ENCODE measurements around the gene SLC10A3. TPM values are rescaled to one million over a fixed set of nuclear protein-coding genes. Genes with fewer than 3 reads are reported as not detected.

SLC10A3 gene
- total and polyA plus RNA-seq, 3 donors from 2014 or later, result 22.4 to 26.5 (median 25.0) TPM

GRCh38 chrX:154483325-154483724 is 7.1 kb downstream of the SLC10A3 start:
- 71% methylated on average over 7 of the region's 7 CpGs; no CpG with 5 or more reads in 1 of the 2 donors for WGBS, 2 donors

DNA sequence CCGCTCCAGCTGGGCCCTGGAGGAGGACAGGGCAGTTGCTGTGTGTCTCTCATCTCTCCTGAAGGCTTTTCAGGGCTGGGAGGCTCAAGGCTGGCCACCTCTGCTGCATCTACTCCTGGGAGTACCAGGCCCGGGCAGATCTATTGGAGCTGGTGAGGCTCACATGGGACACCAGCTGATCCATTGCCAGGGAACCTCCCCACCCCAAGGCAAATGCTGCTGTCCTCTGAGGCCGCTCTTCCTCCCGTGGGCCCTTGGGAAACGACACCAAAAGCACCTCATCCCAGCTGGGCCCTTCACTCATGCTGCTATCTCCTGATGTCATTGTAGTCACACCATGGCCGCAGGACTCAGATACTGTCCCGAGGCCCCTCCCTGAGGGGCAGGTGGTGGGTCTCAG is 7.6 kb downstream of the SLC10A3 start:
- H3K36me3 ChIP-seq (ENCODE audit: low read depth, missing control alignments), result no peaks in the 10 kb centered on the region
- DNase-seq, result no peak
- no peaks in the 10 kb centered on the region for H3K9me3 ChIP-seq
- TF ChIP-seq POLR2A (IDR thresholded peaks at IDR 0.05), result no peak
- TF ChIP-seq, protein P1, sequence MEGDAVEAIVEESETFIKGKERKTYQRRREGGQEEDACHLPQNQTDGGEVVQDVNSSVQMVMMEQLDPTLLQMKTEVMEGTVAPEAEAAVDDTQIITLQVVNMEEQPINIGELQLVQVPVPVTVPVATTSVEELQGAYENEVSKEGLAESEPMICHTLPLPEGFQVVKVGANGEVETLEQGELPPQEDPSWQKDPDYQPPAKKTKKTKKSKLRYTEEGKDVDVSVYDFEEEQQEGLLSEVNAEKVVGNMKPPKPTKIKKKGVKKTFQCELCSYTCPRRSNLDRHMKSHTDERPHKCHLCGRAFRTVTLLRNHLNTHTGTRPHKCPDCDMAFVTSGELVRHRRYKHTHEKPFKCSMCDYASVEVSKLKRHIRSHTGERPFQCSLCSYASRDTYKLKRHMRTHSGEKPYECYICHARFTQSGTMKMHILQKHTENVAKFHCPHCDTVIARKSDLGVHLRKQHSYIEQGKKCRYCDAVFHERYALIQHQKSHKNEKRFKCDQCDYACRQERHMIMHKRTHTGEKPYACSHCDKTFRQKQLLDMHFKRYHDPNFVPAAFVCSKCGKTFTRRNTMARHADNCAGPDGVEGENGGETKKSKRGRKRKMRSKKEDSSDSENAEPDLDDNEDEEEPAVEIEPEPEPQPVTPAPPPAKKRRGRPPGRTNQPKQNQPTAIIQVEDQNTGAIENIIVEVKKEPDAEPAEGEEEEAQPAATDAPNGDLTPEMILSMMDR (IDR thresholded peaks at IDR 0.05), result no peak
- intact Hi-C loops (cut with DNase I; ENCODE audit: low total_unique reads), result no loop called here
- no peak overlapping the region for H3K27ac ChIP-seq
- no peaks in the 10 kb centered on the region for H3K4me1 ChIP-seq
- 70 to 96% methylated on average over 2 to 4 of the region's 7 CpGs for WGBS, 2 donors
- no peak overlapping the region for H3K4me3 ChIP-seq
- H3K27me3 ChIP-seq, result no peaks in the 10 kb centered on the region

More at GRCh38 chrX:154483325-154483724, 7.1 kb downstream of the SLC10A3 start:
- no peak for DNase-seq
- TF ChIP-seq, protein P1 (IDR thresholded peaks at IDR 0.05), result no peak
- no peak for TF ChIP-seq POLR2A (IDR thresholded peaks at IDR 0.05)
- Histone ChIP-seq H3K27ac (no peak overlapping the region), H3K36me3 (ENCODE audit: low read depth, missing control alignments) (no peaks in the 10 kb centered on the region), H3K9me3 (no peaks in the 10 kb centered on the region), H3K4me1 (no peaks in the 10 kb centered on the region), H3K4me3 (no peak overlapping the region), H3K27me3 (no peaks in the 10 kb centered on the region)
- intact Hi-C loops (cut with DNase I; ENCODE audit: low total_unique reads), result no loop called here

- Histone ChIP-seq H3K36me3 (ENCODE audit: low read depth, missing control alignments) (no peaks in the 10 kb centered on the region), H3K27ac (no peak overlapping the region), H3K9me3 (no peaks in the 10 kb centered on the region), H3K27me3 (no peaks in the 10 kb centered on the region), H3K4me3 (no peak overlapping the region), H3K4me1 (no peaks in the 10 kb centered on the region)
- 52 to 77% methylated on average over 9 to 13 of the region's 14 CpGs for WGBS, 2 donors
- TF ChIP-seq POLR2A (IDR thresholded peaks at IDR 0.05), result no peak
- intact Hi-C loops (cut with DNase I; ENCODE audit: low total_unique reads), result no loop called here
- DNase-seq, result no peak
These were observed 8.4 kb downstream of the SLC10A3 start for GRCh38 chrX:154481911-154482601.

DNA sequence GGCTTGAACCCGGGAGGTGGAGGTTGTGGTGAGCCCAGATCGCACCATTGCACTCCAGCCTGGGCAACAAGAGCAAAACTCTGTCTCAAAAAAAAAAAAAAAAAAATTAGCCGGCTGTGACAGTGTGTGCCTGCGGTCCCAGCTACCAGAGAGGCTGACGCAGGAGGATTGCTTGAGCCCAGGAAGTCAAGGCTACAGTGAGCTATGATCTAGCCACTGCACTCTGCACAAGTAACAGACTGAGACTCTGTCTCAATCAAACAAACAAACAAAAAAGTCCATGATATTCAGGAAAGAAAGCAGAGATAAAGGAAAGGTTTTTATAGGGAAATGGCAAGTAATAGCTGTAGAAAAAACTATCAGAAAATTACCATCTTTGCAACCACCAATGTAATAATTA is 9.2 kb downstream of the SLC10A3 start:
- intact Hi-C loops (cut with DNase I; ENCODE audit: low total_unique reads), result no loop called here
- H3K4me1 ChIP-seq, result no peaks in the 10 kb centered on the region
- DNase-seq, result no peak
- no peak overlapping the region for H3K27ac ChIP-seq
- no peaks in the 10 kb centered on the region for H3K9me3 ChIP-seq
- WGBS, 2 donors, result 71 to 72% methylated on average over 5 of the region's 5 CpGs
- no peak overlapping the region for H3K4me3 ChIP-seq
- H3K27me3 ChIP-seq, result no peaks in the 10 kb centered on the region
- TF ChIP-seq, protein P1 (IDR thresholded peaks at IDR 0.05), result no peak
- TF ChIP-seq POLR2A (IDR thresholded peaks at IDR 0.05), result no peak
- no peaks in the 10 kb centered on the region for H3K36me3 ChIP-seq (ENCODE audit: low read depth, missing control alignments)

DNA sequence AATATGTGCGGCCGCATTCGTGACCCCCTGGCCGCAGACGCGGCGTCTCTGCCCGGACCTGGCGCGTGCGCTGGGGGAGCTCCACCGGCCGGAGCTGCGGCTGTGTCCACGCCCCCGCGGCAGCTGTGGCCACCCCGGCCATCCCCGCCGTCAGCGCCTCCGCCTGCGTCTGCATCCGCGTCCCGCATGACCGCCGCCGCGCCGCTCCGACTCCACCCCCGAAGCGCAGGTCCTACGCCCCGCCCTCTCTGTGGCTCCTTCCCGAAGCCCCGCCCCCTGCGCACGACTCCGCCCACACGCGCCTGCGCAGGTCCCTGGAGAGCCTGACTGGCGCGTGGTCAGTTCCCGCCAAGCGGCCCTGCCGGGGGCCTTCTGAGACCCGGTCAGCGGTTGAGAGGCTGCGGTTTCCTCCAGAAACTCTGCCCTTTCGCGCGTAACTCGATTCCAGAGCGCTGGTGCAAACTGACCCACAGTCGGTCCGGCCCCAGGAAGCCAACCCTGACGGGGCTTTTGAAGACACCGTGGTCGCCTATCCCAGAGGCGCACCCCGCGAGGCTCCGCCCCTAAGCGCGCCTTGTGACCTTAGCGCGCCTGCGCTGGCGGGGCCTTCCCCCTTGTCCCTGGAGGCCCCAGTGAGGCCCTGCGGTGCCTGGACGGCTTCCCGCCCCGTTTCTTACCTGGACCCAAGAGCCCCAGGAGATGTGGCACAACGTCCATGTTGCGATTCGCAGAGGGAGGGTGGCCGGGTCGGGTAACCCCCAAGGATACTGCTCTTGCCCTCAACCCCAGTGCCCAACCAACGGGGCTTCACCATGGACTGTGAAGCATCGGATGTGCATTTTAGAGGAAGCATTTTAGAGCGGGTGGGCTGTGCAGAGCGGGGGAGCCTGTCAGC is 11.5 kb downstream of the SLC10A3 start, which contains the start of gene LAGE3:
TSS of gene LAGE3 (minus strand) at position 554 of the 895 bp plus-strand sequence. CDS start at position 188, 366 bp downstream.
- intact Hi-C loops (cut with DNase I; ENCODE audit: low total_unique reads), result no loop called here
- H3K9me3 ChIP-seq, result no peaks in the 10 kb centered on the region
- peak within 1 kb of the TSS; percentile 39 to 75 for H3K27ac ChIP-seq
- DNase-seq, result peak; percentile 92
- no peaks in the 10 kb centered on the region for H3K4me1 ChIP-seq
- H3K36me3 ChIP-seq (ENCODE audit: low read depth, missing control alignments), result no peaks in the 10 kb centered on the region
- H3K27me3 ChIP-seq, result no peaks in the 10 kb centered on the region
- peak within 1 kb of the TSS; percentile 47 to 56 for H3K4me3 ChIP-seq
- TF ChIP-seq, protein P1 (IDR thresholded peaks at IDR 0.05), result no peak
- no peak for TF ChIP-seq POLR2A (IDR thresholded peaks at IDR 0.05)
- WGBS, 2 donors, result 9 to 47% methylated on average over 3 to 31 of the region's 85 CpGs

All from testis (tissue), 3 donors.